SK-N-SH (cell line): ENCODE measurements around the gene BMP6. TPM values are rescaled to one million over a fixed set of nuclear protein-coding genes. Genes with fewer than 3 reads are reported as not detected.

ENCODE experiments used
- CTCF ChIA-PET: fragments of 300-600, 350-600 bp; formaldehyde crosslinking; extraction: SDS; loops from one replicate; lab custom pipeline; 2021; lab: Yijun Ruan, JAX
- POLR2A ChIA-PET: fragments of 350-600 bp; sonication (Branson Sonifier 250); formaldehyde crosslinking; extraction: SDS; loops from one replicate; lab custom pipeline; 2020; ENCODE audit warnings: antibody characterized with exemption, inconsistent platforms; lab: Yijun Ruan, JAX
- DNase-seq: peaks from one replicate; pipeline ENCODE4 v3.0.0; 2012
- H2AFZ ChIP-seq: fragments of 200-600 bp; sonication (generic); 2 replicates; pipeline ENCODE4 v1.8.1; 2016; ENCODE audit warnings: antibody characterized with exemption, mild to moderate bottlenecking, low read depth
- H3F3A ChIP-seq: fragments of 200-600 bp; sonication (generic); replicated peaks from 2 replicates; pipeline ENCODE3; 2016; ENCODE audit warnings: antibody characterized with exemption, mild to moderate bottlenecking; ENCODE audit not compliant: insufficient read depth
- H3K27ac ChIP-seq, 2 experiments: fragments of 200-500 bp in 1 of 2; fragments of 200-600 bp in 1 of 2; sonication (Bioruptor generic) in 1 of 2; sonication (generic), shearing (Covaris generic) in 1 of 2; 2 replicates each; pipeline versions ENCODE4 v1.5.1 to v1.6.1; 2014 to 2016; ENCODE audit warnings: low read depth in 2 of 2, inconsistent platforms in 1 of 2, low read length in 1 of 2, mild to moderate bottlenecking in 1 of 2, mixed read lengths in 1 of 2
- H3K27me3 ChIP-seq: fragments of 200-600 bp; sonication (generic), shearing (Covaris generic); 2 replicates; pipeline ENCODE4 v1.6.1; 2016; ENCODE audit warnings: mixed run types; ENCODE audit not compliant: insufficient read depth
- H3K36me3 ChIP-seq, 2 experiments: fragments of 200-500 bp in 1 of 2; fragments of 200-600 bp in 1 of 2; sonication (Bioruptor generic) in 1 of 2; sonication (generic) in 1 of 2; replicated peaks in 1 of 2; 2 replicates each; pipeline versions ENCODE3 to v1.5.1; 2014 to 2016; ENCODE audit warnings: low read length in 1 of 2, mild to moderate bottlenecking in 1 of 2; ENCODE audit not compliant: insufficient read depth in 2 of 2, control insufficient read depth in 1 of 2
- H3K4me1 ChIP-seq, 2 experiments: fragments of 200-500 bp in 1 of 2; fragments of 200-600 bp in 1 of 2; sonication (Bioruptor generic) in 1 of 2; sonication (generic), shearing (Covaris generic) in 1 of 2; 2 replicates each; pipeline versions ENCODE4 v1.5.1 to v1.6.1; 2014 to 2016; ENCODE audit warnings: low read depth in 1 of 2, low read length in 1 of 2, mixed run types in 1 of 2; ENCODE audit not compliant: insufficient read depth in 2 of 2, control insufficient read depth in 1 of 2
- H3K4me2 ChIP-seq: fragments of 200-600 bp; sonication (generic), shearing (Covaris generic); 2 replicates; pipeline ENCODE4 v1.6.1; 2017; ENCODE audit warnings: mixed run types
- H3K4me3 ChIP-seq, 2 experiments: fragments of 200-500 bp in 1 of 2; fragments of 200-600 bp in 1 of 2; sonication (Bioruptor generic) in 1 of 2; sonication (generic), shearing (Covaris generic) in 1 of 2; 2 replicates each; pipeline versions ENCODE4 v1.5.1 to v1.8.1; 2014 to 2016; ENCODE audit warnings: low read depth in 2 of 2, inconsistent platforms in 1 of 2, low read length in 1 of 2, mild to moderate bottlenecking in 1 of 2, mixed read lengths in 1 of 2, moderate library complexity in 1 of 2
- H3K79me2 ChIP-seq: fragments of 200-600 bp; sonication (generic); 2 replicates; pipeline ENCODE4 v1.8.1; 2017; ENCODE audit warnings: mild to moderate bottlenecking; ENCODE audit not compliant: insufficient read depth
- H3K9ac ChIP-seq: fragments of 200-600 bp; sonication (generic); 2 replicates; pipeline ENCODE4 v1.6.1; 2017; ENCODE audit warnings: mixed run types
- H3K9me2 ChIP-seq: fragments of 200-600 bp; sonication (generic); 2 replicates; pipeline ENCODE4 v1.6.1; 2017; ENCODE audit warnings: mixed run types
- H3K9me3 ChIP-seq: fragments of 200-600 bp; sonication (generic); 2 replicates; pipeline ENCODE4 v1.6.1; 2017; ENCODE audit warnings: mixed run types, mild to moderate bottlenecking, moderate library complexity
- H4K20me1 ChIP-seq: fragments of 200-600 bp; sonication (generic); 2 replicates; pipeline ENCODE4 v1.6.1; 2017; ENCODE audit warnings: mild to moderate bottlenecking, mixed run types; ENCODE audit not compliant: insufficient read depth
- CHD2 ChIP-seq: fragments of 150-350 bp; IDR thresholded peaks from 2 replicates; pipeline ENCODE4 v1.6.1; 2018; ENCODE audit warnings: low read length; ENCODE audit not compliant: partially characterized antibody
- EP300 ChIP-seq, 2 experiments: IDR thresholded peaks; 2 replicates each; pipeline versions ENCODE4 v1.4.0 to v1.6.1; 2012; ENCODE audit warnings: borderline replicate concordance in 1 of 2, low read depth in 1 of 2, low read length in 1 of 2
- EZH2phosphoT487 ChIP-seq: fragments of 200-600 bp; sonication (generic); IDR thresholded peaks from 2 replicates; pipeline ENCODE4 v1.6.1; 2017; ENCODE audit warnings: low read depth, mixed run types, mild to moderate bottlenecking, antibody characterized with exemption, moderate library complexity, borderline replicate concordance
- FOSL2 ChIP-seq: IDR thresholded peaks from 2 replicates; pipeline ENCODE4 v1.4.0; 2012; ENCODE audit warnings: low read depth, mild to moderate bottlenecking, moderate library complexity, borderline replicate concordance
- FOXJ3 ChIP-seq: sonication (generic); formaldehyde crosslinking; IDR thresholded peaks from 2 replicates; pipeline ENCODE4 v1.5.1; 2020; ENCODE audit warnings: mild to moderate bottlenecking, missing genetic modification reagents
- FOXM1 ChIP-seq: IDR thresholded peaks from 2 replicates; pipeline ENCODE4 v1.4.0; 2012; ENCODE audit warnings: low read depth, mild to moderate bottlenecking
- GABPA ChIP-seq: IDR thresholded peaks from 2 replicates; pipeline ENCODE4 v1.4.0; 2012; ENCODE audit warnings: low read depth, mild to moderate bottlenecking
- GATA2 ChIP-seq: sonication (generic); formaldehyde crosslinking; IDR thresholded peaks from 2 replicates; pipeline ENCODE4 v1.5.0; 2020; ENCODE audit warnings: mild to moderate bottlenecking, missing genetic modification reagents
- JUND ChIP-seq: IDR thresholded peaks from 2 replicates; pipeline ENCODE4 v1.4.0; 2012
- MEF2A ChIP-seq: IDR thresholded peaks from 2 replicates; pipeline ENCODE4 v1.4.0; 2012; ENCODE audit warnings: low read depth, borderline replicate concordance
- MXI1 ChIP-seq: IDR thresholded peaks from 2 replicates; pipeline ENCODE4 v1.6.1; 2012; ENCODE audit warnings: mild to moderate bottlenecking, low read depth, low read length, improper control_type of control experiment
- NFIC ChIP-seq: IDR thresholded peaks from 2 replicates; pipeline ENCODE4 v1.4.0; 2012; ENCODE audit warnings: borderline replicate concordance
- NRF1 ChIP-seq: IDR thresholded peaks from 2 replicates; pipeline ENCODE4 v1.6.1; 2012; ENCODE audit warnings: low read depth, mild to moderate bottlenecking, low read length
- RAD21 ChIP-seq: IDR thresholded peaks from 2 replicates; pipeline ENCODE4 v1.6.1; 2012; ENCODE audit warnings: mild to moderate bottlenecking, low read length
- RXRA ChIP-seq: IDR thresholded peaks from 2 replicates; pipeline ENCODE4 v1.4.0; 2012; ENCODE audit warnings: low read depth, mild to moderate bottlenecking, borderline replicate concordance
- TAF1 ChIP-seq: IDR thresholded peaks from 2 replicates; pipeline ENCODE4 v1.6.1; 2012; ENCODE audit warnings: low read depth, mild to moderate bottlenecking, low read length, moderate library complexity, borderline replicate concordance
- TCF12 ChIP-seq: IDR thresholded peaks from 2 replicates; pipeline ENCODE4 v1.4.0; 2012
- TEAD4 ChIP-seq: IDR thresholded peaks from 2 replicates; pipeline ENCODE4 v1.4.0; 2012; ENCODE audit warnings: mild to moderate bottlenecking, borderline replicate concordance; ENCODE audit not compliant: insufficient read depth
- YY1 ChIP-seq: IDR thresholded peaks from 2 replicates; pipeline ENCODE4 v1.4.0; 2012; ENCODE audit warnings: low read depth, mild to moderate bottlenecking
- WGBS: methylation state at CpG from one replicate; pipeline ENCODE4 v1.1.6; 2017; ENCODE audit warnings: low lambda C conversion rate; 5-methylcytosine and 5-hydroxymethylcytosine counted together
- polyA plus RNA-seq, 3 experiments: library from polyadenylated mRNA; depleted of rRNA; stranded (reverse); fragments of >200 nt; gene quantifications; 2 replicates each; pipeline ENCODE4 v1.2.3, GENCODE V29; 2012
- TF ChIP-seq, protein P1 (sequence below): IDR thresholded peaks from 2 replicates; pipeline ENCODE4 v1.4.0; 2012; ENCODE audit warnings: low read depth, borderline replicate concordance
- TF ChIP-seq, protein P2 (sequence below): IDR thresholded peaks from 2 replicates; pipeline ENCODE4; 2012
- TF ChIP-seq, protein P3 (sequence below): fragments of 150-350 bp; IDR thresholded peaks from 2 replicates; pipeline ENCODE4 v1.6.1; 2017; ENCODE audit warnings: antibody characterized with exemption, low read length, low read depth, borderline replicate concordance
- TF ChIP-seq, protein P4 (sequence below): fragments of 150-350 bp; IDR thresholded peaks from 2 replicates; pipeline ENCODE4 v1.6.1; 2016; ENCODE audit warnings: mild to moderate bottlenecking, low read depth, low read length

The BMP6 gene
- polyA plus RNA-seq, 1 of the 3 experiments (the other 2 are of a cell fraction): not detected

DNA sequence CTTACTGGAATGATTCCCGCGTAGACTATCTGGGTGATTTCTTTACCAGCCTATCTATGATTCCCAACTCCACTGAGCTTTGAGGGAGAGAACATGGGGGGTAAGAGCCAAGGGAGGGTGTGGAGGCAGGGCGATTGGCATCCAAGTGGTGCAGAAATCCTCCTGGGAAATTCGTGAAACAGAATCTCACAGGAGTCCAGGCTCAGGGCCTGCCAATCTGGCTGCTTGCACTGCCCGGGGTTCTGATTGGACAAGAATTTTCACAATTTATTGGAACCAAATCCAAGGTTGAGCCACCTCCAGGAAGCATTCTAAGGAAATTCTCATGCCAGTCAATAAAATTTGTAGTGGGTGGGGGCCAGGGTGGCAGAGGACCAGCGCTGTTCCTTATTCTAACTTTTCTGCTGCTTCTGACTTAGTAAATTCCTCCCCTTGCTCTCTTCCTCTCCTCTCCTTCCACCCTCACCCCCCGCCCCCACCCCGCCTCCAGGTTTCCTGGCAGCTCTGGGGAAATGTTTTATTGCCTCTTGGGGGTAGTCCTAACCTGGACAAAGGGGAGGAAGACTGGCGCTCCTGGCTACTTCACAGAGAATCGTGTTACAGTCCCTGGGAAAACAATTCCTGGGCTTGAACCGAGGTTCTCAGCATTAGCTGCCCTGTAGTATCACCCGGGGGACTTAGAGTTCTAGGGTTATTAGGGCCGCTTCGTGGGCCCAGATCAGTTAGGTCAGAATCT is 3.1 kb downstream of the BMP6 start:
- Histone ChIP-seq H3K4me3 (no peak overlapping the region), H3K4me1 (peaks cover 7 to 8% of the 10 kb centered on the region in 2 experiments; a peak in 2 of 4 replicates)

DNA sequence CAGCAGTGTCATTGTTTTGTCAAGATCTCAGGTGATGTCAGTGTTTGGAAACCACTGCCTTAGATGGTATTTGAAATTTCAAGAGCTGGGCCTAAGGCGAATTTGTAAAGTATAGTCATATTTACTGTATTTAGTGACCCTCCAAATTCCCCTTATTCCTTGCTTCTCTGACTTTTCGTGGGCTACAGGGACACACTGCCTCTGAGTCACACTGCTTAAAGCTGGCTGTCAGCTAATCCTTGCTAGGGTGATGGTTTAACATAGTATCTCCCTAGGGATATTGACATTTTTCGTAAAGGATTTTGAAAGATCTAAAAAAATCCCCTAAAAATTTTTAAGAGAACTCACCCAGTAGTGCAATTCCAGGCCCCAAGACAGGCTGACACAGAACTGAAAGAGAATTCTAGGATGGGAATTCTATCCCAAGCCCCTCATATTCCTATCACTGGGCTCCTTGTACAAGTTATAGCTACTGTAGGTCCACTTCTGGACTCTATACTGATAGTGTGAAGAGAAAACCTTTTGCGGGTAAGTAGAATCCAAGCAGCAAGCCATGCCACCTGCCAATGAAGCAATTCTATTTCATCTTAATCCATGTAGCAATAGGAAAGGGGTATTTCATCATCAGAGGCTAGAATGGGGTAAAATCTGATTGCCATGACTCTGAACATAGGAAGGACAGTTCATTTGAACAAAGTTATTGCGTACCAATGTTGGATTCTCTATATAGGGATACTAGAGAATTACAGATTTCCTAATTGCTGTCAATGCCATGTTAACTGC is 4.3 kb downstream of the BMP6 start:
- Histone ChIP-seq H3K79me2 (no peaks in the 10 kb centered on the region), H3K36me3 (no peaks in the 10 kb centered on the region), H3K27ac (no peak overlapping the region), H3F3A (no peaks in the 10 kb centered on the region), H3K4me2 (0 out of 2 replicates have a peak overlapping the region, but pooled peaks have one; percentile 2), H3K4me1 (peaks cover 7 to 8% of the 10 kb centered on the region in 2 experiments; a peak in 2 of 4 replicates), H3K27me3 (peaks cover 40% of the 10 kb centered on the region), H3K9me3 (no peaks in the 10 kb centered on the region), H3K9me2 (no peaks in the 10 kb centered on the region), H3K9ac (no peak overlapping the region), H2AFZ (no peak overlapping the region), H3K4me3 (no peak overlapping the region), H4K20me1 (no peaks in the 10 kb centered on the region)
- no peak for DNase-seq
- TF ChIP-seq TCF12: no peak
- no peak for TF ChIP-seq YY1
- no peak for TF ChIP-seq NFIC
- TF ChIP-seq TAF1: no peak
- TF ChIP-seq FOXM1: no peak
- TF ChIP-seq, protein P1, sequence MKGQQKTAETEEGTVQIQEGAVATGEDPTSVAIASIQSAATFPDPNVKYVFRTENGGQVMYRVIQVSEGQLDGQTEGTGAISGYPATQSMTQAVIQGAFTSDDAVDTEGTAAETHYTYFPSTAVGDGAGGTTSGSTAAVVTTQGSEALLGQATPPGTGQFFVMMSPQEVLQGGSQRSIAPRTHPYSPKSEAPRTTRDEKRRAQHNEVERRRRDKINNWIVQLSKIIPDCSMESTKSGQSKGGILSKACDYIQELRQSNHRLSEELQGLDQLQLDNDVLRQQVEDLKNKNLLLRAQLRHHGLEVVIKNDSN: no peak
- no peak for TF ChIP-seq GATA2 (CRISPR knock-in tag)
- TF ChIP-seq, protein P2, sequence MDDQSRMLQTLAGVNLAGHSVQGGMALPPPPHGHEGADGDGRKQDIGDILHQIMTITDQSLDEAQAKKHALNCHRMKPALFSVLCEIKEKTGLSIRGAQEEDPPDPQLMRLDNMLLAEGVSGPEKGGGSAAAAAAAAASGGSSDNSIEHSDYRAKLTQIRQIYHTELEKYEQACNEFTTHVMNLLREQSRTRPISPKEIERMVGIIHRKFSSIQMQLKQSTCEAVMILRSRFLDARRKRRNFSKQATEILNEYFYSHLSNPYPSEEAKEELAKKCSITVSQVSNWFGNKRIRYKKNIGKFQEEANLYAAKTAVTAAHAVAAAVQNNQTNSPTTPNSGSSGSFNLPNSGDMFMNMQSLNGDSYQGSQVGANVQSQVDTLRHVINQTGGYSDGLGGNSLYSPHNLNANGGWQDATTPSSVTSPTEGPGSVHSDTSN: no peak
- no peak for TF ChIP-seq CHD2
- no peak for TF ChIP-seq FOSL2
- TF ChIP-seq TEAD4: no peak
- no peak for TF ChIP-seq FOXJ3 (CRISPR knock-in tag)
- POLR2A ChIA-PET: no interaction called here
- CTCF ChIA-PET: interaction anchor here (0.6 to 0.8 kb wide), 2 partner anchors 170 to 274 kb away, joined by 3 read pairs; no protein-coding TSS in a partner anchor
- WGBS: 47% methylated on average over 5 of the region's 5 CpGs

More for the DNA sequence above, 3.1 kb downstream of the BMP6 start:
- no peak overlapping the region for H3K27ac ChIP-seq
- TF ChIP-seq GABPA: no peak
- no peak for TF ChIP-seq RXRA
- TF ChIP-seq, protein P3, sequence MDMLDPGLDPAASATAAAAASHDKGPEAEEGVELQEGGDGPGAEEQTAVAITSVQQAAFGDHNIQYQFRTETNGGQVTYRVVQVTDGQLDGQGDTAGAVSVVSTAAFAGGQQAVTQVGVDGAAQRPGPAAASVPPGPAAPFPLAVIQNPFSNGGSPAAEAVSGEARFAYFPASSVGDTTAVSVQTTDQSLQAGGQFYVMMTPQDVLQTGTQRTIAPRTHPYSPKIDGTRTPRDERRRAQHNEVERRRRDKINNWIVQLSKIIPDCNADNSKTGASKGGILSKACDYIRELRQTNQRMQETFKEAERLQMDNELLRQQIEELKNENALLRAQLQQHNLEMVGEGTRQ: no peak
- no peak for TF ChIP-seq EP300 (IDR thresholded peaks at IDR 0.05; ENCODE audit: borderline replicate concordance in 1 of 2, low read depth in 1 of 2, low read length in 1 of 2)
- TF ChIP-seq EZH2phosphoT487: no peak
- TF ChIP-seq FOSL2: no peak
- TF ChIP-seq JUND: no peak
- no peak for TF ChIP-seq NRF1
- no peak for TF ChIP-seq MXI1
- TF ChIP-seq RAD21: no peak
- TF ChIP-seq, protein P4, sequence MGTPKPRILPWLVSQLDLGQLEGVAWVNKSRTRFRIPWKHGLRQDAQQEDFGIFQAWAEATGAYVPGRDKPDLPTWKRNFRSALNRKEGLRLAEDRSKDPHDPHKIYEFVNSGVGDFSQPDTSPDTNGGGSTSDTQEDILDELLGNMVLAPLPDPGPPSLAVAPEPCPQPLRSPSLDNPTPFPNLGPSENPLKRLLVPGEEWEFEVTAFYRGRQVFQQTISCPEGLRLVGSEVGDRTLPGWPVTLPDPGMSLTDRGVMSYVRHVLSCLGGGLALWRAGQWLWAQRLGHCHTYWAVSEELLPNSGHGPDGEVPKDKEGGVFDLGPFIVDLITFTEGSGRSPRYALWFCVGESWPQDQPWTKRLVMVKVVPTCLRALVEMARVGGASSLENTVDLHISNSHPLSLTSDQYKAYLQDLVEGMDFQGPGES: no peak
- no peak for TF ChIP-seq MEF2A
- TF ChIP-seq CHD2: no peak
- H2AFZ ChIP-seq: no peak overlapping the region
- H3K4me2 ChIP-seq: peak overlapping the region; percentile 78
- no peaks in the 10 kb centered on the region for H4K20me1 ChIP-seq
- ChIA-PET POLR2A (no interaction called here), CTCF (interaction anchor here (0.6 to 1.1 kb wide), 2 partner anchors 171 to 277 kb away, joined by 3 read pairs; no protein-coding TSS in a partner anchor)
- no peaks in the 10 kb centered on the region for H3F3A ChIP-seq
- no peaks in the 10 kb centered on the region for H3K9me2 ChIP-seq
- peaks cover 42% of the 10 kb centered on the region for H3K27me3 ChIP-seq
- 28% methylated on average over 14 of the region's 14 CpGs for WGBS
- DNase-seq: no peak
- no peaks in the 10 kb centered on the region for H3K79me2 ChIP-seq
- H3K36me3 ChIP-seq: no peaks in the 10 kb centered on the region
- no peak overlapping the region for H3K9ac ChIP-seq
- H3K9me3 ChIP-seq: no peaks in the 10 kb centered on the region
